GDM1 (cell line): ENCODE results near the gene KLHL18.
"Not testable (repeated sequence)": the region's sequence is repeated elsewhere in the genome, so short reads cannot be mapped to it uniquely, and the experiment has no call there.

Source experiments
- DNase-seq: peaks from one replicate; lab custom pipeline; 2025; lab: John Stamatoyannopoulos, UW

Gene KLHL18

GRCh38 chr3:47314056-47314764, 31.5 kb downstream of the KLHL18 start:
- DNase-seq, result no peak

GRCh38 chr3:47315069-47315647, 32.4 kb downstream of the KLHL18 start:
- DNase-seq, result no peak

GRCh38 chr3:47316151-47316550, 33.4 kb downstream of the KLHL18 start:
- not testable (repeated sequence) for DNase-seq

GRCh38 chr3:47318916-47319315, 36.2 kb downstream of the KLHL18 start:
- no peak for DNase-seq

GRCh38 chr3:47319956-47320355, 37.2 kb downstream of the KLHL18 start:
- no peak for DNase-seq

GRCh38 chr3:47323431-47324277, 40.9 kb downstream of the KLHL18 start:
- DNase-seq, result no peak

- DNase-seq, result peak; percentile 44
These were observed 41.6 kb downstream of the KLHL18 start for GRCh38 chr3:47324278-47324865.

GRCh38 chr3:47333907-47334306, 51.2 kb downstream of the KLHL18 start:
- no peak for DNase-seq

- no peak for DNase-seq
These were observed 54.9 kb downstream of the KLHL18 start for GRCh38 chr3:47337656-47338055.

- DNase-seq, result no peak
These were observed 57.2 kb downstream of the KLHL18 start for GRCh38 chr3:47339951-47340350.

- DNase-seq, result no peak
These were observed 58.1 kb downstream of the KLHL18 start for GRCh38 chr3:47340866-47341265.

GRCh38 chr3:47342151-47342550, 59.4 kb downstream of the KLHL18 start:
- no peak for DNase-seq

GRCh38 chr3:47342812-47343211, 60.1 kb downstream of the KLHL18 start:
- no peak for DNase-seq

GRCh38 chr3:47343471-47343971, 60.8 kb downstream of the KLHL18 start:
- DNase-seq, result no peak

- DNase-seq, result no peak
These were observed 62.2 kb downstream of the KLHL18 start for GRCh38 chr3:47344971-47345370.

GRCh38 chr3:47347217-47347801, 64.6 kb downstream of the KLHL18 start:
- peak; percentile 57 for DNase-seq

- DNase-seq, result no peak
These were observed 65.8 kb downstream of the KLHL18 start for GRCh38 chr3:47348411-47349154.

- no peak for DNase-seq
These were observed 72.3 kb downstream of the KLHL18 start for GRCh38 chr3:47355010-47355409.

GRCh38 chr3:47356201-47356600, 73.5 kb downstream of the KLHL18 start:
- no peak for DNase-seq

GRCh38 chr3:47359323-47359722, 76.6 kb downstream of the KLHL18 start:
- DNase-seq, result no peak

- DNase-seq, result not testable (repeated sequence)
These were observed 77.4 kb downstream of the KLHL18 start for GRCh38 chr3:47360110-47360517.
